Measurements from ENCODE around the gene RPTOR.

The RPTOR gene

GRCh38 chr17:80769516-80769915 is 224.9 kb downstream of the RPTOR start:
- no peak for TF ChIP-seq CTCF (IDR thresholded peaks at IDR 0.05; ENCODE audit: control extremely low read depth, extremely low read depth, low read depth, missing control alignments)
- ChIA-PET POLR2A (no interaction called here), CTCF (no interaction called here)
- no peak for DNase-seq (ENCODE audit: extremely low spot score)

GRCh38 chr17:80769936-80770625 is 225.4 kb downstream of the RPTOR start:
- TF ChIP-seq CTCF (IDR thresholded peaks at IDR 0.05; ENCODE audit: control extremely low read depth, extremely low read depth, low read depth, missing control alignments): no peak
- no peak for DNase-seq (ENCODE audit: extremely low spot score)
- CTCF ChIA-PET: no interaction called here
- POLR2A ChIA-PET: no interaction called here

GRCh38 chr17:80770881-80771611 is 226.4 kb downstream of the RPTOR start:
- ChIA-PET POLR2A (no interaction called here), CTCF (no interaction called here)
- DNase-seq (ENCODE audit: extremely low spot score): no peak
- TF ChIP-seq CTCF (IDR thresholded peaks at IDR 0.05; ENCODE audit: control extremely low read depth, extremely low read depth, low read depth, missing control alignments): no peak

GRCh38 chr17:80771612-80772005 is 227.0 kb downstream of the RPTOR start:
- ChIA-PET CTCF (no interaction called here), POLR2A (no interaction called here)
- no peak for DNase-seq (ENCODE audit: extremely low spot score)
- TF ChIP-seq CTCF (IDR thresholded peaks at IDR 0.05; ENCODE audit: control extremely low read depth, extremely low read depth, low read depth, missing control alignments): no peak

GRCh38 chr17:80772906-80773242 is 228.2 kb downstream of the RPTOR start:
- ChIA-PET POLR2A (no interaction called here), CTCF (no interaction called here)
- DNase-seq (ENCODE audit: extremely low spot score): no peak

More at GRCh38 chr17:80772906-80773242, 228.2 kb downstream of the RPTOR start:
- no peak for TF ChIP-seq CTCF (IDR thresholded peaks at IDR 0.05; ENCODE audit: control extremely low read depth, extremely low read depth, low read depth, missing control alignments)

Data from GM10248 (cell line).